Stimulated activated naive CD4-positive, alpha-beta T cell treated with Interleukin-2 at 50 U/mL for 16 hours (primary cell): ENCODE results near the gene SLC27A5.

Experiments
- DNase-seq: peaks from one replicate; lab custom pipeline; 2025; lab: John Stamatoyannopoulos, UW

The SLC27A5 gene, protein sequence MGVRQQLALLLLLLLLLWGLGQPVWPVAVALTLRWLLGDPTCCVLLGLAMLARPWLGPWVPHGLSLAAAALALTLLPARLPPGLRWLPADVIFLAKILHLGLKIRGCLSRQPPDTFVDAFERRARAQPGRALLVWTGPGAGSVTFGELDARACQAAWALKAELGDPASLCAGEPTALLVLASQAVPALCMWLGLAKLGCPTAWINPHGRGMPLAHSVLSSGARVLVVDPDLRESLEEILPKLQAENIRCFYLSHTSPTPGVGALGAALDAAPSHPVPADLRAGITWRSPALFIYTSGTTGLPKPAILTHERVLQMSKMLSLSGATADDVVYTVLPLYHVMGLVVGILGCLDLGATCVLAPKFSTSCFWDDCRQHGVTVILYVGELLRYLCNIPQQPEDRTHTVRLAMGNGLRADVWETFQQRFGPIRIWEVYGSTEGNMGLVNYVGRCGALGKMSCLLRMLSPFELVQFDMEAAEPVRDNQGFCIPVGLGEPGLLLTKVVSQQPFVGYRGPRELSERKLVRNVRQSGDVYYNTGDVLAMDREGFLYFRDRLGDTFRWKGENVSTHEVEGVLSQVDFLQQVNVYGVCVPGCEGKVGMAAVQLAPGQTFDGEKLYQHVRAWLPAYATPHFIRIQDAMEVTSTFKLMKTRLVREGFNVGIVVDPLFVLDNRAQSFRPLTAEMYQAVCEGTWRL

GRCh38 chr19:58511353-58512208, at the start of gene SLC27A5:
Gene SLC27A5 (minus strand): TSS chr19:58511992. CDS start chr19:58511955, 37 bp downstream.
- no peak for DNase-seq

DNA sequence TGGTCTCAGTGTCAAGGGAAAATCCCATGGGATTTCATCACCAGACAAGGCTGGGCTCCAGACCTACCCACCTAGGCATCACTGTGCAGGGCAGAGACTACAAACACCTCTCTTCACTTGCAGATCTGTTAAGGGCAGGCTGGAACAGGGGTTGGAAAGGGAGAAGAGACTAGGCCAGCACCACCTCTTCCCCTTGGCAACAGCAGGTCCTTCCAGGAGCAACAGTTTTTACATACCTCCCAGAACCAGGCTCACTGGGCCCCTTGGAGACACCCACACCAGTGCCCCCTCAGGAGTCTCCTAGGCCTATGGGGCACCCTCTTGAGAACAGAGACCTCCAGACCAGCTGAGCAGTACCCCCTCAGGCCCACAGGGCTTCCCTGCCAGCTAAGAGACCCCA, 49.1 kb upstream of the SLC27A5 start:
- DNase-seq, result no peak

DNA sequence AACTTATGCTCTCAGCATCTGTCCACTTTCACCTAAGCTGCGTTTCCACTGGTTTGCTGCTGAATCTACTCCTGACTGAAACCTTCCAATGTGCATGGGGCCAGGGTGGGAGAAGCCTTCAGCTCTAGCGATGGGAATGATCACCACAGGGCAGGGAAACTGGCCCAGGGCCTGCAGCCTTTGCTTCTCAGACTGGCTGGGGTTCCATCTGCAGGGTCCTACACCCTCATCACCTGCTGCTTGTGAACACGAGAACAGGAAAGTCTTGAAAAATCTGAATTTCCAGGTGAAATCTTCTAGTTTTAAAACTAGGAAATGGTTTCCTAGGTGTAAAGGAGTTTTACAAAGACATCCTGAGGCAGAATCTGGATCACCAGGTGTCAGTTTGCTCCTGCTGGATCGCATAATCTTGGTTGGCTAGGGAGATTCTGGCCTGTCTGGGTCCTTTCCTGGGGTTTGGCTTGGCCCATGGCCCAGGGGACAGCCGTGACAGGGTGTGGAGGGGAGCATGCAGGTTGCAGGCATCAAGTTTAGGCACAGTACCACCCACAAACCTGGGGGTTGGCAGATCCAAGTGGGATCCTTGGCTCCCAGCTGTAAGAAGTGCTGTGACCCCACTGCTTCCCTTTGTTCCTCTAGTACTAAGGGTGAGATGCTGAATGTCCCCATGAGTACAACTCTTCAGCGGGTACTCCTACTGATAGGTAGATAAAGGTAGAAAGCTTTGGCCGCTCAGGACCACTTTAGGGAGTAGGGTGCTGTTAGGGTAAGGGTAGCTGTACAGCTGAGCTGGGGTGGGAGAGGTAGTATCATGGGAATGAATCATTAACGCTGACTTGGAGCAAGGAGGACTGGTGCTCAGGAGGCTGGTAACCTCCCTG, 48.5 kb upstream of the SLC27A5 start:
- DNase-seq, result no peak

GRCh38 chr19:58559275-58560006, 47.6 kb upstream of the SLC27A5 start:
- no peak for DNase-seq

- no peak for DNase-seq
Observed at GRCh38 chr19:58558623-58559274, 47.0 kb upstream of the SLC27A5 start.

GRCh38 chr19:58558066-58558622, 46.4 kb upstream of the SLC27A5 start, which contains the start of gene UBE2M:
Gene UBE2M (minus strand): TSS chr19:58558611. CDS start chr19:58558381, 230 bp downstream.
- DNase-seq, result no peak

GRCh38 chr19:58557221-58558065, 45.7 kb upstream of the SLC27A5 start:
- no peak for DNase-seq

- DNase-seq, result no peak
Observed at GRCh38 chr19:58556622-58557220, 44.9 kb upstream of the SLC27A5 start.

DNA sequence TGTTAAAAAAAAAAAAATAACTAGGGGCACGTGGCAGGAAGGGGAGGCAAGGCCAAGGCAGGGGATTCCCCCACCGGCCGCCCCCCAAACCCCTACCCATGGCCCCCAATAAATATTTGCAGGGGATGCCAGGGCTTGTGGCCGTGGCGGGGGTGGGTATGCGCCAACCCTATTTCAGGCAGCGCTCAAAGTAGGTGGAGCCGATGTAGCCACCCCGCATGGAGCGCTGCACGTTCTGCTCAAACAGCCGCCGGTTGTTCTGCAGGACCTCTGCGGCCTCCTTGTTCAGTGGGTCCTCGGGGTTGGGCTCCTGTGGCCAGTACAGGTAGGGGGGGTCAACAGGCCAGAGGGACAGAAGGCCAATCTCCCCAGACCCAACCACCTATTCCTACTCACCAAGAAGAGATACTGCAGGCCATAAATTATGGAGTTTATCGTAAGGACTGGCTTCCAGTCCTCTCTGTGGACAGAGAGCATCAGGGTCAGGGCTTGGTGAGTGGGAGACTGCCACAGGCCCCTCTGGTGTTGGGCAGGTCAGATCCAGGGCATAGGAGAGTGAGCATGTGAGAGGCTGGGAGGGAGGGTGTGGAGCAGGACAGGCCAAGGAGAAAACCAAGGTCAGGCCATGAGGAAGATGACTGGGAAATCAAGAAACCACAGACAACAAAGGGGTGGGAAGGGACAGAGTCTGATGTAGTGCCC, 44.3 kb upstream of the SLC27A5 start:
- no peak for DNase-seq

DNA sequence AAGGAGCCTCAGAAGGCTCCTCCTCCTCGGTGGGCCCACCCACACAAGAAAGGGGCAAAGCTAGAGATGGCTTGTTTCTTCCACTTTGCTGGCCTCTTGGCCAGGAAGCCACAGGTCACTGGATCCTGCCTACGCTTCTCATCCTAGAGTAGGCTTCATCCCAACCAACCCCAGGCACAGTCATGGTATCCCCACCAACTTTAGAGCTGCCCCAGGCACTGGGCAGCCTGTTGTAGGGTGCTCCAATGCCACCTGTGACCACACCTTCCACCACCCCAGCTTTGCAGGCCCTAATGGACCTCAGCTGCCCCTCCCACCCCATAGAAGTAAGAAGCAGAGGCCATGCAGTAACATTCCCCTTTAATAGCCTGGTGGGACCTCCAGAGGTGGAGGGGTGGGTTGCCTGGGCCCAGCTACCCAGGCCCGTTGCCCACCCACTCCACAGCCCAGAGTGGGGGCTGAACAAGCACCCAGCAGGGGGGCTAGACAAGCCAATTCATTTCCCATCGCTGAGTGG, 43.6 kb upstream of the SLC27A5 start:
- DNase-seq, result no peak

DNA sequence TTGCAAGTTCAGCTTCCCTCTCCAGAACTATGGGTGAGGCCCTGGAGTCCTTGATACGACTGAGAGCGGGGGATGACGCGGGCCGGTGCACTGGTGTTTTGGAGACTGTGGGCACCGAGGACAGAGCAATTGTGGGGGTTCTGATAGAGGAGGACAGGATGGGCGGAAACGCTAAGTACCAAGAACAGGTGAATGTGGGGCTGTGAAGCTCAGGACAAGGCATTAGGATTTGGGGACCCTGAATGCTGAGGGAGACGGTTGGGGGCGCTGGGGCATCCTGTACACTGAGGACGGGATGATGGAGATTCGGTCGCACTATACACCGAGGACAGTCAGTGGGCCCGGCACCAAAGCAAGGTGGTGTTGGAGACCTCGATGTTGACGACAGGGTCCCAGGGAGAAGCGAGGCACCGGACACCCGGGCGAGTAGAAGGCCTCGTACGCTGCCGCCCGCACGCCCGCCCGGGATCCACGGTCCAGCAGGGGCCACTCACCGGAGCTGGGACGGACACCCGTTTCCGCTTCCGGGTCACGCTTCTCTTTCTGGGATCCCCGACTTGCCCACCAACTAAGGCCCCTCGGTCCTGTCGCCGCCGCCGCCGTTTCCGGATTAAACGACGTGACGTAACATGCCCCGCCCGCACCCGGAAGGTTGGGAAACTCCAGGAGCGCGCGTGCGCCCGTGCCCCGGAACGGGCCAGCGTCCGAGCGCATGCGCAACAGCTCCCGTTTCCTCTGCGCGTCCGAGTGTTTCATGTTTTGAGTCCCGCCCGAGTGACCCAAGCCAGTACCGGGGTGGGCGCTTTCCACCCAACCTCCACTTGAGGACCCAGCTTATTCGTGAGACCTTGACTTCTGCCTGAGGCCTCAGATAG, 42.9 kb upstream of the SLC27A5 start, which contains the start of gene CHMP2A:
TSS of gene CHMP2A (minus strand) at position 612 of the 875 bp plus-strand sequence. CDS start 893 bp downstream, outside the sequence.
- no peak for DNase-seq

DNA sequence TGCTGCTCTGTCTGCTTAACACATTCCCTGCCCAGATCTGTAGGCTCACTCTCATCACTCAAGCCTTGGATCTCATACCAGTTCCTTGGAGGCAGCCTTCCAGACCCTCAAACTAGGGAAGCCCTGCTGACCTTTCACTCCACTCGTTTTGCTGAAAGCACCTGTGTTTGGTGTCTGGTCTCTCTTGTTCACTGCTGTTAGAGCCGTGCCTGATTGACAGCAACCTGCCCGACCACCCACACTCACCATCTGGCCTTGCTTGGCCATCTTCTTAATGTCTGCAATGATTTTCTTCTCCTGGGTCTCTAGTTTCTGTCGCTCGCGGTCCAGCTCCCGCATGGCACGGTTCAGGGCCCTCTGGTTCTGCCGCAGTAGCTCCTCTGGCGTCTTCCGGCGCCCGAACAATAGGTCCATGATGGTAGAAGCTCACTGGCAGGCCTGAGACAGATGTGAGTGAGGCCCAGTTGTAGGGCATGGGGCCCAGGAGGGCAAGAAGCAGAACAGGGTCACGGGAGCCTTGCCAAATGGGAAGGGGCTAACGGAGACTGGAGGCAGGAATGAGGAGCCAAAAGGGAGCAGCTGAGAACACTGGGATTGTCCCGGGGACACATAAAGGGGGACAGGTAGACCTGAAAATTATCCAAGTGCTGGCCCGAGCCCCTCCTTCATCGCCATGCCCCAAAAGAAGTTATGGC, 42.2 kb upstream of the SLC27A5 start:
- no peak for DNase-seq

- DNase-seq, result no peak
Observed at GRCh38 chr19:58552655-58553054, 40.9 kb upstream of the SLC27A5 start.

DNA sequence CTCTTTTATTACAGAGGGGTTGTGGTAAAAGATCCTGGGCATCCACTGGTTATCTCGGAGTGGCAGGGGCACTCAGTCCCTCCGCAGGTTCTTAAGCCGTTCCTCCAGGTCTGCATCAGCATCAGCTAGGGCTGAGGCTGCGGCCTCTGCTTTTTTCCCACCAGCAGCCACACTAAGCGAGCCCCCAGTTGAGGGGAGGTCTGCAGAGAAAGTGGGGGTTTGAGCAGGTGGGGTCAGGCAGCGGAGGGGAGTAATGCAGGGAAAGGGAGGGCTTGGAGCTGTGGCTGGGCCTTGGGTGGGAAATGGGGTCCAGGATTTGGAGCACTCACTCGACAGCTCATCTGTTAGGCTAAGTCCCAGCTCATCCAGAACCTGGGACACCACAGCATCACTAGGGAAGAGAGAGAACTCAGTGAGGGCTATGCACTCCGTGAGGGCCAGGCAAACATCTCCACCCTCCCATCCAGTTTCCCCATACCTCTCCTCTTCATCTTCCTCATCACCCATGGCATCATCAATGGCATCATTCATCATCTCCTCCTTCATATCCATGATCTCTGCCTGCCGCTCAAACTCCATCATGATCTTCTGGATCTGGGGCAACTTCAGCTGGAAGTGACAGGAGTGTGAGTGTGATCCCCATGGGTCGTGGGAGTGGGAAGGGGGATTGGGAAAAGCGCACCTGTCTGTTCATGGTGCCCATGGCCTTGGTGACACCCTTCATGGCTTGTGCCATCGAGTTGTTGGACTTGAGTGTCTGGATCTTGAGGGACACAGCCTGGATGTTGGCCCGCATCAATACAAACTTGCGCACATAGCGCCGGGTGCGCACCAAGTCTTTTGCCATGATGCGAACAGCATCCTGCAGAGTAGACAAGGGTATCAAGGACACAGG, 40.0 kb upstream of the SLC27A5 start:
- DNase-seq, result no peak

DNA sequence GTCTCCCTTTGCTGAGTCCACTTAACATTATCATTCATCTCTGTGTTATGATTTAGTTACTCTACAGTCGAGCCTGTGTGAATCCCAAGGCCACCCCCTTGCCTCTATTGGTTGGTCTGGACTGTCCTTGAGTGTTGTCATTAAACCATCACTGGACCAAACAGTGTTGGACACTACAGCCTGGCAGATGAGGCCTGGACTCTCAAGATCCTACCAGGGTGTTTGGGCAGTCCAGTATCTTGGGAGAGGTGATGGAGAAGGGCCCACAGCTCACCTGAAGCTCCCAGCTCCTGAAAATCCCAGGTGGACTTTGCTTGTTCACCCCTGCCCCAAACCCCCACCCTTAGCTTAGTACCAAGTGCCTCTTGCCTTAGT, 39.3 kb upstream of the SLC27A5 start:
- no peak for DNase-seq
